GM18498 (cell line): ENCODE measurements around the gene CYP3A5.
A peak's percentile ranks its signal among the peaks of the same experiment; 100 is the strongest.

Experiments
- ATAC-seq: cut with Tn5 transposase; IDR thresholded peaks from one replicate; pipeline ENCODE4 v1.9.1; 2021; ENCODE audit warnings: mild to moderate bottlenecking, moderate library complexity; ENCODE audit not compliant: unreplicated experiment

Gene CYP3A5

DNA sequence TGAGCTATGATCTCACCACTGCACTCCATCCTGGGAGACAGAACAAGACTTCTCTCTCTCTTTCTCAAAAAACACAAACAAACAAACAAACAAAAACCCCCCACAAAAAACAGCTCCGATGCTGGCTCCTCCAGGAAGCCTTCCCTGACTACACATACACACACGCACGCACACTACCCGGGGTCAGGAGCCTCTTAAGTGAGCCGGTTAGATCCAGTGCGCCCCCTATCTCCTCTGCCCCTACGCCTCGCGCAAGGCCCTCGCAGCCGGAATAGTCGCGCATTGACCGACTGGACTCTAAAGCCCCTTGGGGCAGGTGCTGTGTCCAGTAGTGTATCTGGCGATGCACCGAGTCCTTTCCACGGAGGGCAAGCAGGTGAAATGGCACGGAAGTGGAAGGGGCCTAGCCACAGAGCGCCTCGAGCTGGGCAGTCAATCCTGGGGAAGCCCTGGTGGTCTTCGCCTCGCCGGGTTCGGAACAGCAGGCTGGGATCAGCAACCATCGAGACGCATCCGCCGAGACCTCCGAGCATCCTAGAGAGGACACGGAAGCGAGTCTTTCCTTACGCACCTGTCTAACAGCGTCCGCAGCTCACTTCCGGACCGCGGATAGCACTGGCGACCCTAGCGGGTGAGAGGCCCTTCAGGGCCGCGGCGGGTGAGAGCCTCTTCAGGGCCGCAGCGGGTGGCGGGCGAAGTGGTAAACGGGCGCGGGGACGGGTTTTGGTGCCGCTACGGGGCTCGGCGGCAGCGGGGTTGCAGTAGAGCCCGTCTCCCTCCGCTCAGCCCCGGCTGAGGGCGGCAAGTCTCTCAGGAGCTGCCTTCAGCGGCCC lies 63.2 kb downstream of the CYP3A5 start, which contains the start of gene ZSCAN25:
ZSCAN25 (plus strand) TSS at position 588 of the 833 bp plus-strand sequence. CDS start 2,661 bp downstream, outside the sequence.
- peak; percentile 95 for ATAC-seq

DNA sequence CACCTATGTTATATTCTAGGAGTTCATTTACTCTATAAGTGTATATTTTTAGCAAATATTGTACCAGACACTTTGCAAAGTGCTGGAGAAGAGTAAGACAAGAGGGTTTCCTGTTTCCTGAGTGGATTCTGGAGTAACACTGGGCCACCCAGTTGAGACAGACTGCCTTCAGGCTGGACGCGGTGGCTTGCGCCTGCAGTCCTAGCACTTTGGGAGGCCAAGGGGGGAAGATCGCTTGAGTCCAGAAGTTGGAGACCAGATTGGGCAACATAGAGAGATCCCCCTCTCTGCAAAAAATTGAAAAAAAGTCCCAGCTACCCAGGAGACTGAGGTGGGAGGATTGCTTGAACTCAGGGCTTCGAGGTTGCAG lies 63.8 kb downstream of the CYP3A5 start:
- no peak for ATAC-seq

DNA sequence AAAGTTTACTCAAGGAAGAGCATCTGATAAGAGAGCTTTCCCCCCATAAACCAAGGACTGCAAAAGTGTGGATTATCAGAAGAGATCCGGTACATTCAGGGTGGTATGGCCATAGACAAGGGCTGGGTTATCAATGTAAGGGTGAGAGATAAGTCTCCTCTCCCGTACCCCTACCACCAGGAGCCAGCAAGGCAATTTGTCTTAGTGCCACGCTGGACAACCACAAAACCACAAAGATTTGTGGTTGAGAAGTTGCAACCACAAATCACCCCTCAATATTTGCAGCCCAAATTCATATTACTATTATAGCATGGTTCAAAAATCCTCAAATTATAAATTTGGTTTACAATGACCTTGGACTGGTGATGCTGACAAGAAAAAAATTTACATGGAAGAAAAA lies 65.3 kb downstream of the CYP3A5 start:
- ATAC-seq = no peak

DNA sequence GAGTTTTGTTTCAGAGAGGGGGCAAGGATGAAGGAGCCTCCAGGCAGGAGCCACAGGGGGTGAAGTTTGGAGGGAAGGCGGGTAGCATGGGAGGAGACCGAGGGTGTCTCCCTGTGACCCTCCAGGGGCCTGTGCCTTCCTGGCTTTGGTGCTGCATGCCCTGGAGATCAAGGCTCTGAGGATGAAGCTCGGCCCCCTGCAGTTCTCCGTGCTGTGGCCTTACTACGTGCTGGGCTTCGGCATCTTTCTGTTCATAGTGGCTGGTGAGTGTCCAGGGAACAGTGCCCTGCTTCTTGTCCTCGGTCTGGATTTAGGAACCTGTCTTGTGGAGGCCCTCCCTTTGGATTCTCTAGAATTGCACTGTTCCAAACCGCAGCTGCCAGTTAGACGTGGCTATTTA lies 72.2 kb downstream of the CYP3A5 start:
- no peak for ATAC-seq

DNA sequence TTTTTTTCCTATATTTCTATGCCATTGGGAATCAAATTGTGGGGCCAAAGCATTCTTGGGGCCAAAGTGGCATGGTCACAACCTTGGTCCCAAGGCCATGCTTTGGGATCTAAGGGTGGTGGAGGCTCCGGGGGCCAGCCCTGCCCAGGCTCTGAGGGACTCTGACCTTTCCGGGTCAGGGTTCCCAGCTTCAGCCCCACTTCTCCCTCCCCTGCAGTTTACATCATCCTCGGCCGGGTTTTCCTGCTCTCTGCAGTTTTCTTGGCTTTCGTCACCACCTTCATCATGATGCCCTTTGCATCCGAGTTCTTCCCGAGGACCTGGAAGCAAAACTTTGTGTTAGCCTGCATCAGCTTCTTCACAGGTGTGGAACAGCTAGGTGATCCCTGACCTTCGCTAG lies 73.3 kb downstream of the CYP3A5 start:
- no peak for ATAC-seq

DNA sequence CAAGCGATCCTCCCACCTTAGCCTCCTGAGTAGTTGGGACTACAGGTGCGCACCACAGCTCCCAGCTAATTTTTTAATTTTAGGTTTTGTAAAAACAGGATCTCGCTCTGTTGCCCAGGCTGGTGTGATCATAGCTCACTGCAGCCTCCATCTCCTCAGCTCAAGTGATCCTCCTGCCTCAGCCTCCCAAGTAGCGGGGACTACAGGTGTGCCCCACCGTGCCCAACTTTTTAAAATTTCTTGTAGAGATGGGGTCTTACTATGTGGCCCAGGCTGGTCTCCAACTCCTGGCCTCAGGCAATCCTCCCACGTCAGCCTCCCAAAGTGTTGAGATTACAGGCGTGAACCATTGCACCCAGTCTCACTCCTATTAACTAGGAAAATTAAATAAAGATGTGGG lies 74.3 kb downstream of the CYP3A5 start:
- no peak for ATAC-seq

DNA sequence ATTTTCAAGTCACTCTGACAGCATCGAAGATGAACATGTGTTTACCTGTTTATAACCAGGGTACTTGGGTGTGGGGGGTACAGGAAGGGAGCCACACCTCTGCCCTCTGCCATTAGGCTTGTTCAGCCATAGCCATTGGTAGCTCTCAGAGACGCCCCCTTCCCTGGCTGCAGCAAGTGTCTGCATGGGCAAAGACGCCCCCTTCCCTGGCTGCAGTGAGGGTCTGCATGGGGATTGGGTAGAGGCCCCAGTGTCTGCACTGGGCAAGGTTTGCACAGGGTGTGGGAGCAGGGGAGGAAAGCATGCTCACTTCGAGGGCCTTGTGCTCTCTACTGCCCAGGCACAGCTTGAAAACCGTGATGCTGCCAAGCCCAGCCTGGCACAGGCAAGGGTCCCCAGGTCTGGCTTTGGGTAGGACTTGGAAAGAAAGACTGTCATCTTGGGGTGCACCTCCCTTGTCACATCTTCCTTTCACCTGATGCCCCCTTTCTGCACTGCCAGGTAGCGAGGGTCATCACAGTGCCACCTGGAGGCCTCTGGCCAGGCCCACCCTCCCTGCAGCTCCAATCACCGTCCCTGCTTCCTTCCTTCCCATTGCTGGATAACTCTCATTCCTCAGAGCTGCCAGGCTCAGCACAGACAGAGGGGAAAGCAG lies 78.0 kb downstream of the CYP3A5 start:
- no peak for ATAC-seq

DNA sequence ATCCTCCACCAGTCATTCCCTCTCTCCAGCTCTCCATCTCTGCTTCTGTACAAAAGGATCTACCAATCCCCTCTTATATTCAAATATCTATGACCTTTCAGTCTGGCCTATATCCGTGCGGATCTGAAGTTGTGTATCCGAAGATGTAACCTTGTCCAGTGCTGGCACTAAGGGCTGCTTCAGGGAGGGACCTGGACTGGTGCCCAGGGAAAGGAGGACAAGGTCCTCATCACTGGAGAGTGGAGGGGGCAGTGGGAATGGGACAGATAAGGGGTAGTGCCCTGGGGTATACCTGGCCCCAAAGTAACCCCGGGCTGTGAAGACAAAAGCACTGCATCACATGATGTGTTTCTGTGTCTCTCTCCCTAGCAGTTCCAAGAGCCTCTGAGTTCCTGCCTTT lies 80.0 kb downstream of the CYP3A5 start:
- ATAC-seq = no peak
